Epithelial cell of proximal tubule (primary cell): ENCODE measurements around the gene XG. TPM values are rescaled to one million over a fixed set of nuclear protein-coding genes. Genes with fewer than 3 reads are reported as not detected.

Experiments
- DNase-seq: peaks from one replicate; pipeline ENCODE4 v3.0.0-alpha.2; 2011; ENCODE audit warnings: low read depth
- H3K4me3 ChIP-seq: 2 replicates; pipeline ENCODE4 v1.5.1; 2011; ENCODE audit warnings: low read depth, mild to moderate bottlenecking, low read length
- total RNA-seq: library from RNA; depleted of rRNA; stranded (reverse); fragments of >200 nt; gene quantifications from 2 replicates; pipeline ENCODE4 v1.2.3, GENCODE V29; 2015
- TF ChIP-seq, protein P1 (sequence below): conservative IDR thresholded peaks from 2 replicates; pipeline ENCODE4 v1.5.1; 2012; ENCODE audit warnings: low read depth, mild to moderate bottlenecking, low read length

The XG gene
- total RNA-seq, 1 donor from 2014 or later: not detected

DNA sequence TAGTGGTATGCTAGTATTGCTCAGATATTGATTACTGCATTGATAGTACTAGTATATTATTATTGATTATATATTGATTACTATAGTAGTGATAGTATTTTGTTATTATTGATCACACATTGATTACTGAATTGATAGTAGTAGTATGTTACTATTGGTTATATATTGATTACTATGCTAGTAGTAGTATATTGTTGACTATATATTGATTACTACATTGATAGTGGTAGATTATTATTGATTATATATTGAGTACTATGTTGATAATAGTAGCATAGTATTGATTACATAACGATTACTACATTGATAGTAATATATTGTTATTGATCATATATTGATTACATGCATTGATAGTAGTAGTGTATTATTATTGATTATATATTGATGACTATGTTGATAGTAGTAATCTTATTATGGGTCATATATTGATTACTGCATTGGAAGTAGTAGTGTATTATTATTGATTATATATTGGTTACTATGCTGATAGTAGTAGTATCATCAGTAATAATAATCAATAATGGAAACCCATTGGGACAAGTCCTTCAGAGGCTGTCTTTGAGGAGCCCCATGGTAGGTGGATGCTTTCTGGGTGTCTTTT lies 107.5 kb downstream of the XG start:
- TF ChIP-seq, protein P1, sequence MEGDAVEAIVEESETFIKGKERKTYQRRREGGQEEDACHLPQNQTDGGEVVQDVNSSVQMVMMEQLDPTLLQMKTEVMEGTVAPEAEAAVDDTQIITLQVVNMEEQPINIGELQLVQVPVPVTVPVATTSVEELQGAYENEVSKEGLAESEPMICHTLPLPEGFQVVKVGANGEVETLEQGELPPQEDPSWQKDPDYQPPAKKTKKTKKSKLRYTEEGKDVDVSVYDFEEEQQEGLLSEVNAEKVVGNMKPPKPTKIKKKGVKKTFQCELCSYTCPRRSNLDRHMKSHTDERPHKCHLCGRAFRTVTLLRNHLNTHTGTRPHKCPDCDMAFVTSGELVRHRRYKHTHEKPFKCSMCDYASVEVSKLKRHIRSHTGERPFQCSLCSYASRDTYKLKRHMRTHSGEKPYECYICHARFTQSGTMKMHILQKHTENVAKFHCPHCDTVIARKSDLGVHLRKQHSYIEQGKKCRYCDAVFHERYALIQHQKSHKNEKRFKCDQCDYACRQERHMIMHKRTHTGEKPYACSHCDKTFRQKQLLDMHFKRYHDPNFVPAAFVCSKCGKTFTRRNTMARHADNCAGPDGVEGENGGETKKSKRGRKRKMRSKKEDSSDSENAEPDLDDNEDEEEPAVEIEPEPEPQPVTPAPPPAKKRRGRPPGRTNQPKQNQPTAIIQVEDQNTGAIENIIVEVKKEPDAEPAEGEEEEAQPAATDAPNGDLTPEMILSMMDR: no peak
- DNase-seq: no peak
- no peak overlapping the region for H3K4me3 ChIP-seq

DNA sequence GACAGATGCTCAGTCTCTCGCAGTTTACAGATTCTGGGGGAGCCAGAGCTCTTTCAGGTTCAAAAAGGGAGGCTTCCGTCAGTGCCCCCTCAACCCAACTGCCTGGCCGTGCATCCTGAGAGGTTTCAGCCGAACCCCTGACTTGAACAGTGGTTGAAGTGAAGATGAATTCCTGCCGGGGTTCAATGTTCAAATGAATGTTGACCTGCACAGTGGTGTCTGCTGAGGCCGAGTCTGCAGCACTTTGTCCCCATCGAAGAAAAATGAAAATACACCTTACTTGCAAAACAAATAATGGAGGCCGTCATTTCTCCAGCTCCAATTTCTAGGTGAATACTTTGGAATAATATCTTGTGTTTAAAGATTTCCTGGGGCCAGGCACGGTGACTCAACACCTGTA lies 110.6 kb downstream of the XG start:
- no peak overlapping the region for H3K4me3 ChIP-seq
- DNase-seq: no peak
- TF ChIP-seq, protein P1: no peak

DNA sequence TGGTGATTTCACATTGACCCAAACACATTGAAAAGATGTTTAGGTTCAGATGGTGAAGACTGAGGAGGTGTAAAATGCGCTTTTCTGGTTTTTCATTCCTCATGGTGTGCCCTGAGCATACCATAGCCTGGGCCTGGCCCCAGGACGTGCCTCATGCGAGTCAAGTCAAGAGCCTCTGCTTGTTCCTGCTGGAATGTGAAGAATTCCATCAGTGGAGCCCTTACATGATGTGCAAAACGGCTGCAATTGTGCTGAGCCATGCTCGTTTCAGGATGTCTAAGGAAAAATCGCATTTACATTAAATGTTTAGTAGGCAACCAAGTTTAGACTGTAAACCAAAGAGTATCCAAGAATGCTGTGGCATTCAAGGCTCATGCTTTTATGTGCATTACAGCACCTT lies 111.8 kb downstream of the XG start:
- DNase-seq: no peak
- no peak overlapping the region for H3K4me3 ChIP-seq
- TF ChIP-seq, protein P1: no peak

Other genes starting within 250 kb of the XG start
- 215 and 226 TPM in 2 replicates for gene CD99, start 60.7 kb upstream of the XG start, total RNA-seq
- gene GYG2, start 76.9 kb downstream of the XG start, total RNA-seq: 0.75 and 1.0 TPM in 2 replicates
- gene ARSD, start 177.3 kb downstream of the XG start, total RNA-seq: 6.7 and 10.7 TPM in 2 replicates